NOMO-1 (cell line): ENCODE data around the gene GAB2.
A peak's percentile ranks its signal among the peaks of the same experiment; 100 is the strongest.

Experiments
- DNase-seq, 2 experiments: peaks; one replicate each; lab custom pipeline; 2025; ENCODE audit not compliant: unreplicated experiment in 2 of 2; lab: John Stamatoyannopoulos, UW

The GAB2 gene

DNA sequence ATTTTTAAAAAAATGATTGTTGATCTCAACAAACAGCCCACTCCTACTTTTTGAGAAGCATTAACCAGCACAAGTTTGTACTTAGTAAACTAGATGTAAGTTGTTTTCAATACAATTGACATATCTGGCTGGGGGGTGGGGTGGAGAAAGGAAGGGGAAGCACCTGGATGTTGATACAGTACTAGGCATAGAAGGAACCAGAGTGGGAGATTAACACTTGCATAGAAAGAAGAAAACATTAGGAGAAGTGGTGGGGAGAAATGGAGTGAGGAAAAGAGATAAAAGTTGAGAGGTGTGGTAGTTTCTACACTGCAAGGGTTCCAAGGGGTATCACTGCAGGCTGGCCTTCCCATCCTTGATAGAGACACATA lies 10.6 kb upstream of the GAB2 start:
- DNase-seq = no peak

DNA sequence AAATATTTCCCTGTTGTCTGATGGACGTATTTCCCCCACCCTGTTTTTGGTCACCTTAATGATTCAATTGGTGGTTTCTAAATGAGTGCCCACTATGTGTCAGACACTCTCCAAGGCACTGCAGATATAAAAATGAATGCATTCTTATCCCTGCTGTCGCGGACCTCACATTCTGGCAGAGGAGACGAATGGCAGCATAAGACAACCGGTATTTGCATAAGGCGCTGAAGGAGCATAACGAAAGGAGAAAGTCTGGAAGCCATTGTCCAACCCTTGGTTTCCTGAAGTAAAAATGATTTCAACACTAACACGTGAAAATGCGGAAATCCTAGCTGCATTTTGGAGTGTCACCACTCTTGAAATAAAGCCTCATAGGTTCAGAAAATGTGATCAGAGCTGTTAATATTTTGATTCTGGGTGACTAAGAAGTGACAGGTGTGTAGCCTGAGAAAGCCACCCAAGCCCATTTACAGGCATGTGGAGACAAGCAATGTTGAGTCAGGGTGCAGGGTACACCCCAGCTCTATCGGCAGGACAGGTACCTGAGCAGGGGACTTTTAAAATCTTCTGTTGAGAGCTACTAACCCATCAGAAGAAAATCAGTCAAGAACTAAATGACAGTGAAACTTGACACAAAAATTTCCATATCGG lies 10.1 kb upstream of the GAB2 start:
- DNase-seq = peak in 1 of 2 experiments; percentile 79

DNA sequence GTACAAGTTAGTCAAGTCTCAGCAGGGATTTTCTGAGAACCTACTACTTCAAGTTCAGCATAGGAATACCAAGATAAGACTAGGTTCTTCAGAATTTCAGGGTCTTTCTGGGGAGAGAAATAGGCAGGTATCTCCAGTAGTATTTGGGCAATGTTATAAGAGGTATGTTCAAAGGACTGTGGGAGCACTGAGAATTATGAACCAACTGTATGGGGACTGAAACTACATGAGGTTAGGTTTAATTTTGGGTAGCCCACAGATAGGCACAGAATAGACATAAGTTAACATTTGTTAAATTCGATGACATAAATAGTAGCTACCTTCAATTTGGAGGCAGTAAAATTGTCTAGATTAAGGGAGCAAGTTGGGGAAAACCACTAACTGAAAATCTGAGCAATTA lies 9.2 kb upstream of the GAB2 start:
- DNase-seq = no peak

DNA sequence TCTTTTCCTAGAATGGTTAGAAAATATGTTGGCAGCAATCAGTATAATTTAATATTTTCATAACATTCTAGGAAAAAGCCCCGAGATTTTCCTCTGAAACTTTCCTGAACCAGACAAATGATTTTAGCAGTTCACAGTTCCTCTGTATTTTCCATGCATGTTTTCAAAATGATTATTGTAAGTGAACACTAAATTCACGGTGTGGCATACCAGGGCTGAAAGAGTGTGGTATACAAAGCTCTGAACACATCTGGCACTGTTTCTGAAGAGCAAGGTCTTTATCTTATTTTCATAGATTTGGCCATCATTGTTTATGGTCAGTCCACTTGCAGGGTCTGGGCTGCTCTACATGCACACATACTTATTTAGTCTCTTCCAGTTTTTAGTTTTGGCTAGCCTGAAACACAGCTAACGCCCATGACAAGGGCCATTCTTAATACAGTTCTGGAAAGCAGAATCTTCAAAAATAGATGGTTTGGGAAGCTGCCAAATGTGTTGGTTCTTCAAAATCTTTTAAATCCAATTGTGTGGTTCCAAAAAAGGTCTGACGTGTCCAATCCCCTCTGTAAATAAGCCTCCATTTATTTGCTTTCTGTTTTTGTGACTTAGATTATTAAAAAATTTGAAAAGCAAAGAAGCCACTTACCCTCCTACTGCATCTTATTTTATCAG lies 7.9 kb upstream of the GAB2 start:
- no peak for DNase-seq

DNA sequence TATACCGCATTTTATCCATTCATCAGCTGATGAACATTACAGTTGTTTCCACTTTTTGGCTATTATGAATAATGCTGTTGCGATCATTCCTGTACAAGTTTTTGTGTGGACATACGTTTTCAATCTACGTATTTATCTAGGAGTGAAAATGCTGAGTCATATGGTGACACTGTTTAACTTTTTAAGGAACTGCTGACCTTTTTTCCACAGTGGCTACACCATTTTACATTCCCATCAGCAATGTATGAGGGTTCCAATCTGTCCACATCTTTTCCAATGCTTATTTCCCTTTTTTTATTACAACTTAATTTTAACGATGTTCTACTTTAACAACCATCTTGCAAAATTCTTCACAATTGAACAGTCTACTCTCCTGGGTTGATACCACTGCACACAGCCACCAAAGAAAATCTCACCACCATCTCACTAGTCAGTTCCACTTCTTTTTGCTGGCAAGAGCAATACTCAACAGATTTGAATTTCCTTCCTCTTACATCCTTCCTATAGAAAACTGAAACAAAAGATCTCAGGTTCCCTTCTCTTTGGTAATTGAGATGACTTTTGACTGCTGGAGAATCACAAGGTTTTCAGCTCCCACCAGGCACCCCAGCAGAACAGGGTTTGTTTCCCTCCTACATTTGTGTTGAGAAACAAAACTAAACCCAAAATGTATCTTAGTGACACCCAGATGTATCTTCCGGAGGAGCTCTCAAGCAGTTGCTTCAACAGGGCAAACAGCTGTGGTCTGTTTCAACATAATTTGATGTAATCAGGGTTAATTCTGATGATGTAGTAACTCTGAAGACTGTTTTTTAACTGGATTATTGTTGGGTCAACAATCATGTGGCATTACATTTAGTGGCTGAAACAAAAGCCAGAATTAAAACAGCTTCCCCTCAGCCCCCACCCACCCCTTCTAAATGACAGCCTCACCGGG lies 7.0 kb upstream of the GAB2 start:
- peak; percentile 64 to 95 for DNase-seq

DNA sequence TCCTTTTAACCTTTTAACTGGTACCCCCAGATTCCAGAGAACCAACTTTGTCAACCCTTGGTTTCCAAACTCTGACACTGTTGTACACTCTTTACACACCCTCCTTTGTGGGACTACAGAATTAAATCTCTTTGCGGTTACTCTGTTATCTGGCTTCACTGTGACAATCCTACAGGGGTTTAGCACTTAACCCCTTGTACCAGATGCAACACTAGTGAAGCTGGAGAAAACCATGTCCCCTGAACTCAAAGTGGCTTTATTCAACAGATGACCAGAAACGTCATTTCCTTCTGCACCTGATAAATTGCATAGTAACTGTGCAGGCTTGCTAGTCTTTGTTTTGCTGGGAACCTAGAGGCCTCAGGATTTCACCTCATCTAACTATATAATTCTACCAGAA lies 5.6 kb upstream of the GAB2 start:
- DNase-seq = no peak

DNA sequence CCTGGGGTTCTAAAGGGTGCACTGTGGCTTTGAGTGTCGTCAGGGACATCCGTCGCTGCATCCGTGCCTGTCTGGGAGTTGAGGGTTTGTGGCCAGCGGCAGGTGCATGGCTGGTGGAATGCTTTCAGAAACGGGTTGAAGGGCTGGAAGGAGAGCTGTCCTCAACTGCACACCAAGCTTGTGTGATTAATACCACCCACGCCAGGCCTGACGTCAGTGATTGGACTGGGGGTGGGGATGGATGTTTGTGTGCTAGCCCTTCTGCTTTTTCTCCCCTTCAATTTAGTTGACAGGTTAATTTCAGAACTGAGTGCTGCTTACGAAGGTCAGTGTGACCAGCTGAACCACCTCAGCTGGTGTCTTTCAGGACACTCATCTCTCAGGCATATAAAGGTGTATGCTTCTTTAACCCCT lies 3.2 kb upstream of the GAB2 start:
- DNase-seq = peak; percentile 24 to 32

DNA sequence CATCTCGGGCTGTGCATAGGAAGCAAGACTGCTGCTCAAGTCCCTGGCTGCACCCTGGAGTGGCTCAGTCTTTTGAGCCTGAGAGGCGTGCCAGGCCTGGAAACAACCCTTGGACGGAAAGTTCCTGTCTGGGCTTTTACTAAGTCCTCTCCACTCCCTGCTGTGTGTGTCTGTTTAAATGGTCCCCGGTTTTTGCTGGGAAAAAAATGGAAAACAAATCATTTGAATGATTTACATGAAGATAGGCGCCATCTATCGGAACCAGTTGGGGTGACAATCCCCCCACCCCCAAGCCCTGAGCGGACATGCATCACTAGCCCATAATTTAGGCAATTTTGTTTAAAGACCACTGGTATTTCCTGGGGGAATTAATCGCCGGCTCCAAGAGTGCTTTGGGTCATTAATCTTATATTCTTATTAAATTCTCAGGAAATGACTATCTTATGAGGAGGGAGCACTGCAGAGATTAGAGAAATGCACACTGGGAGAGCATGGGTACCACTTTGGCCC lies 2.7 kb upstream of the GAB2 start:
- DNase-seq = peak; percentile 13 to 37

DNA sequence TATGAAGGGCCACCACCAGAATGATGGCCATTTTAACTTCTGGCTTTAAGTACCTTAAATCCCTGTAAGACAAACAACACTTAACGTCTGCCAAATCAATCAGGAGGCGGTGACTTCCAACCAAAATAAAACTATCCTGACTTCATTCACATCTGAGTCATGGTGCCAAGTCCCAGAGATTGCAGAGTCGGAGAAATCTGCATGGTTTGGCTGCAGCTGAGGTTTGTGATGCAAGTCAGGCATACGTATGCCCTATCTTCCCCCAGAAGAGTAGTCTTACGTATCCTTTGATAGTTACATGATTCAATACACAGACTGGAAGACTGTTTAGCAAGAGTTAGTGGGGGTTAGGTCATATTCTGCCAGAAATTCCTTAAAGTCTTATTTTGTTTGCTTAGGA lies 1.7 kb upstream of the GAB2 start:
- peak; percentile 14 to 49 for DNase-seq

DNA sequence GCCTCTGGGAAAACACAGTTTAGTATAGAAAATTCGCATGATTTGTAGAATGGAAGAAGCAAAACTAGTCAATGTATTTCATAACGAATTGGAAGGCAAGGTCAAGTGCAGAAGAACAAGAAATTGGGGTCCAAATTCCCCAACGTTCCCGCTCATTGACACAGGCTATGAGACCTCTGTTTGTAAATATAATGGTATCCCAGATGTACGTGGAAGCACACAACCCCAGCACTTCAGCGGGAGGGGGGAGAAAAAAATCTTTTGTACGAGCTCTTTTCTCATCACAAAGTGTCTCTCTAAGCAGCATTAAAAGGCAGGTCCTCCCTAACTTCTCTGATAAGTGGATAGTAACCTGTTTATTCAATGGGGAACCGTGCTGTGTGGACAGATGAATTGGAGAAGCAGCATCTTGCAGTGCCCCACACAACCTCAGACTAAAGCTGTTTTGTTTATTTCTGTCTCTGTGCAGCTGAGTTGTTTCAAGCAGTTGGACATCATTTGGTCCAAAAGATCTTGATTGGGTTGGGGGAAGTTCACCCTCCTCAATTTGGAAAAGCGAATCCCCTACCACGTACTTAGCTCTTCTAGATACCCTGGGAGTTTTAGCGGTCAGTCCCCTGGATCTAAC lies 1.1 kb upstream of the GAB2 start:
- peak in 1 of 2 experiments; percentile 28 for DNase-seq

DNA sequence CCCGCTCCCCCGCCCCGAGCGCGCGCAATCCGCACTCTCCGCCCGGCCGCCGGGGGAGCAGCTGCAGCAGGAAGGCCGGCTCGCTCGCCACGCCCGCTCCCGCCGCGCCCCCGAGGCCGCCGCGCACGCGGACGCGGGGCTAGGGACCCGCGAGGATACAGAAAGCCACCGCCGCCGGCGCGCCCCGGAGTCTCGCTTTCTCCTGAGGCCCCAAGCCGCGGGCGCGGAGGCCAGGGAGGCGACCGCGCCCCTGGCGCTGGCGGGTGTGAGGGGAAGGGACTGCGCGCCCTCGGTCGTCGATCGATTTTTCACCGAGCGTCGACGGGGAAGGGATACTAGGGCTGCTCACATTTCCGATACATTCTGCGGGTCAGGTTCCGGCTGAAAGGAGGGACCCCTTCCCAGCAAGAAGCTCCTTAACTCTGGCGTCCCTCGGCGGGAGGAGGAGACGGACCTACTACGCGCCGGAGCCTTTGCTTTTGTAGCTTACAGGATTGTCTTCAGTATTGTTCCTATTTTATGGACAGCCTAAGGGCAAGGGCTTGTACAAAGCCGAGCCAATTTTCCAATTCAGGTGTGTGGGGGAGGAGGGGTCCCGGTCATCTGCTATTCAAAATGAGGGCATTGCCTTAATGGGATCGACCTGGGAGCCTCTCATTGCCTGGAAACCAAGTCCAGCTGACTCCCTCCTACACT lies 416 bp upstream of the GAB2 start:
- peak; percentile 69 to 85 for DNase-seq

DNA sequence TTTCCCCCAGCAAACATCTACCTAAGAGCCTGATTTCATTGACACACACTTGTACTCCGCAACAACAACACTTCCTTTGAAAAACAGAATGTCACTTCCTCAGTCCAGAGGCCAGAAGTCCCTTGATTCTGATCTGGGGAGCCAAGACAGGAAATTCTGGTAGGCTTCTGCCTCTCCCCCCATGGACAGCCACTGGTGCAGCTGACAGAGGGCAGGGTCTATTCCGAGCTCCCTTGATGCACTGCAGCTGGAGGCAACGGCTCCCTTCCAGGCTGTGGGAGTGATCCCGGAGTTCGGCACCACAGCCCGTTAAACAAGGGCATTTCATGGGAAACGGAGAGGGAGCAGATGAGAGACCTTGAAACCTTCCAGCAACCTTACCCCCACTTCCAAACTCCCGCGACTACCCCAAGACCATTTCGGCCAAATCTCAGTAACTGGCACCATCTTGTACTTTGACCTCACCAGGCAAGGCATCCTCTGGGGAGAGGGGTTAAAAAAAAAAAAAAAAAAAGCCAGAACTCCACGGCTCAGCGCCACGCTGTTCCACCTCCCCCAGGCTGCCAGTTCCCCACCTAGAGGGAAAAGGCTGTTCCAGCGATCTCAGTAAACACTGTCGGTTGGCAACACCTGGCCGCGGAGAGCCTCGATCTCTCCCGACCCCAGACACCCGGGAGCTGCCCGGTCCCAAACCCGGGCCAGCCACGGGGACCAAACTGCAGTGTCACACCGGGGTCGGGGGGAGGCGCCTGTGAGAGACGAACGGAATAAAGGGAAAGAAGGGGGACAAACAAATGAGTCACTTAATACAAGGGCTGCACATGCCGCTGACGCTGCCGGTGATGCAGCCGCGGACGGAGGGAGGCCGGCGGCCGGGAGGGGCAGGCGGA lies 1.1 kb downstream of the GAB2 start:
- DNase-seq = peak; percentile 89 to 90

DNA sequence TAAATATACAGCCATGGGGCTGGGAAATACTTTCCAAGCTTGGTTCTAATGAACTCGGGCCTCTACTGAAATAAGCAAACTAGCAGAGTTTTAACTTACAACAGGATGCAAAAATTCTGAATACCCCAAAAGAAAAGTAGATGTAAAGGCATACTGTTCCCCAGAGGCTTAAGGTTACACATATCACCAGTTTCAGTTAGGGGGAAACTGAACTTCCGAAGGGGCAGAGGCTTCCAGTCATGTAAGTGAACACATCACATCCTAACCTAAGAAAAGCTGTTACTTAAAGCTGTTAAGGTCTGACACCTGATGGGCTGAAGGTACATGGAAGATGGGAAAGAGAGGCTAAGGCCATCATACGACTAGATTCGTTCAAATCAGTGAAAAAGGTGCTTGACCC lies 2.3 kb downstream of the GAB2 start:
- no peak for DNase-seq

DNA sequence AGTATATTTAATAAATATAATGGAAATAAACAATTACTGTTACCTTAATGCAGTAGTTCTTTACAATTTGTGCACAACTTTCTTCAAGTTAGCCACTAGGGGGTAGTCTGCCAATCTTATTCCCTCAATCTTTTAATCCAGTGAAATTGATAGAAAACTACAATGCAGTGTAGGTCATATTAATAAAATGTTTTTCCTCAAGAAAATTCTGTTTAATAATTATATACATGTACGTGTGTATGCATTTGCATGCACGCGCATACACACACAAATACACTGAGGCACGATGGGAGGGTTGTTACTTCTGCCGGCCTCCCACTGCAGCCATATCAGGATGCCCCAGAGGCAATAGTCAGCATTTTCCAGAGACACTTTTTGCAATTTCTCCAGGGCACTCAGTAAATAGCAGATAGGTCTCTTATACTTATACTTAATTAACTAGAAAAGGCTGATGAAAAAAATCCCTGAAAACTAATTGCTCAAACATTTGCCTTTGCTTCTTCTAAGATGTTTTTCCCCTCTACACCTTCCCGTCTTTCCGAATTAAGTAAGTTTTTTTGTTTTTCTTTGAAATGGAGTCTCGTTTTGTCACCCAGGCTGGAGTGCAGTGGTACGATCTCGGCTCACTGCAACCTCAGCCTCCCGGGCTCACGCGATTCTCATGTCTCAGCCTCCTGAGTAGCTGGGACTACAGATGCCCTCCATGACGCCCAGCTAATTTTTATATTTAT lies 3.1 kb downstream of the GAB2 start:
- peak in 1 of 2 experiments; percentile 17 for DNase-seq

DNA sequence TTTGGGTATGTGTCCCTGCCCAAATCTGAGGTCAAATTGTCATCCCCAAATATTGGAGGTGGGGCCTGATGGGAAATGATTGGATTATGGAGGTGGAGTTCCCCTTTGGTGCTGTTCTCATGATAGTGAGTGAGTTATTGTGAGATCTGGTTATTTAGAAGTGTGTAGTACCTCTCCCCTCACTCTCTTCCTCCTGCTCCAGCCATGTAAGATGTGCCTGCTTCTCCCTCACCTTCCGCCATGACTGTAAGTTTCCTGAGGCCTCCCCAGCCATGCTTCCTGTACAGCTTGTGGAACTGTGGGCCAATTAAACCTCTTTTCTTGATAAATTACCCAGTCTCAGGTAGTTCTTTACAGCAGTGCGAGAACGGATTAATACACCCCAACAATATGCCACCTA lies 9.0 kb downstream of the GAB2 start:
- no peak for DNase-seq

DNA sequence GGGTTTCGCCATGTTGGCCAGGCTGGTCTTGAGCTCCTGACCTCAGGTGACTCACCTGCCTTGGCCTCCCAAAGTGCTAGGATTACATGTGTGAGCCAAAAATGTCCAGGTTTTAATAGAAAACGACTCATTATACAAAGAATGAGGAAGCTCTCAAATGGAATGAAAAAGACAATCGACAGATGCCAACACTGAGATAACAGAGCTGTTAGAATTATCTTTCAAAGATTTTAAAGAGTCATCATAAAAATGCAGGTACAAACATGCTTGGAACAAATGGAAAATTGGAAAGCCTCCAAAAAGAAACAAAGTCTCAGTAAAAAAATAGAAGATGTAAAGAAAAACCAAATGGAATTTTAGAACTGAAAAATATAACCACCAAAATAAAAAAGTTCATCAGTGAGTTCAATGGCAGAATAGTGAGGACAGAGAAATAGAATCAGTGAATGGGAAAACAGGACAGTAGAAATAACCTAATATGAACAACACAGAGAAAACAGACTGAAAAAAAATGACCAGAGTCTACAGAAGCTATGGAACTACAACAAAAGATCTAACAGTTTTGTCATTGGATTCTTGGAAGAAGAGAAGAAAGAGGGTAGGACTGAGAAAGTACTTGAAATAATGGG lies 10.9 kb downstream of the GAB2 start:
- no peak for DNase-seq

DNA sequence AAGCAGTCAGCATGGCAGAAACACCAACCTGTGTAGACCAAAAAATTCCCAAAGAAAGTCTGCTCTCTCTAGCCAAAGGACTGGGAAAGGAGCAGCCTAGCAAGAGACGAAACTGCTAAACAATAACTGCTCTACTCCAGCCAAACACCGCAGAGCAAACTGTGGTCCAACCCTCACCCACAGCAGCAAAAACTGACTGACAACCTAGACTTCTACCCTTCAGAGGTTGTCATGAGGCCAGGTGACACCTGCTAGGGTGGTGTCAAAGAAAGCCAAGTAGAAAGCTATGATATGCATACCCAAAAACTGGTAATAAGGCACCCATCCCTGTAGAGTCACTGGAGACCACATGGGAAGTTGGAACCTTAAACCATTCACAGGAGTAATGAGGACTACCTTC lies 11.8 kb downstream of the GAB2 start:
- no peak for DNase-seq

DNA sequence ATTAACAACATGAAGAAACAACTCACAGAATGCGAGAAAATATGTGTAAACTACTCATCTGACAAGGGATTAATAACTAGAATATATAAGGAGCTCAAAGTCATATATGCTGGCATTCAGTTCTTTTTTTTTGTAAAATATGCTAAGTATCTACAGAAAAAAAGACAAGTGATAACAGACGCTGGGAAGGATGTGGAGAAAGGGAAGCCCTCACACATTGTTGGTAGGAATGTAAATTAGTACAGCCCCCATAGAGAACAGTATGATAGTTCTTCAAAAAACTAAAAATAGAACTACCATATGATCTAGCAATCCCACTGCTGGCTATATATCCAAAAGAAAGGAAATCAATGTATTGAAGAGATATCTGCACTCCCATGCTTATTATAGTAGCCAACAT lies 13.8 kb downstream of the GAB2 start:
- no peak for DNase-seq
